Activated CD4-positive, alpha-beta T cell treated with anti-CD3 and anti-CD28 coated beads for 4 hours (primary cell): ENCODE measurements around the gene CPAMD8.

ENCODE experiments used
- DNase-seq, 2 donors: peaks; one replicate each; pipeline ENCODE4 v3.0.0-alpha.2; 2020

Gene CPAMD8

DNA sequence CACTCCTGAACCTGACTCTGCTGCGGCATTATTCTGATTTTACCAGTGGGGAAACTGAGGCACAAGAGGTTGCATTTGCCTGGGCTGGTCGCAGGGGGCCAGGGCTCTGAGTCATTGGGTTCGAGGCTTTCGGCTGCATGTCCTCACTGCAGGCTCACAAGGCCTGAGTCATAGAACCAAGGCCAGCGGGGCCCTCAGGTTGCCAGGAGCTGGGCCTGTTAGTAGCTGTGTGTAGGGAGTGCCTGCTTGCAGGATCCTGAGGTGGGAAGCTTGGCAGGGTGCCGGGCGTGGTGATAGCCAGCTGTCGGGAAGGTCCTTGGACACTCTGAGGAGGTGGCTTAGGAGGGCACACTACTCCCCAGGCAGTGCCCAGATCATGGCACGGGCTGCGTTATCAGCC, 159.4 kb downstream of the CPAMD8 start:
- no peak for DNase-seq

DNA sequence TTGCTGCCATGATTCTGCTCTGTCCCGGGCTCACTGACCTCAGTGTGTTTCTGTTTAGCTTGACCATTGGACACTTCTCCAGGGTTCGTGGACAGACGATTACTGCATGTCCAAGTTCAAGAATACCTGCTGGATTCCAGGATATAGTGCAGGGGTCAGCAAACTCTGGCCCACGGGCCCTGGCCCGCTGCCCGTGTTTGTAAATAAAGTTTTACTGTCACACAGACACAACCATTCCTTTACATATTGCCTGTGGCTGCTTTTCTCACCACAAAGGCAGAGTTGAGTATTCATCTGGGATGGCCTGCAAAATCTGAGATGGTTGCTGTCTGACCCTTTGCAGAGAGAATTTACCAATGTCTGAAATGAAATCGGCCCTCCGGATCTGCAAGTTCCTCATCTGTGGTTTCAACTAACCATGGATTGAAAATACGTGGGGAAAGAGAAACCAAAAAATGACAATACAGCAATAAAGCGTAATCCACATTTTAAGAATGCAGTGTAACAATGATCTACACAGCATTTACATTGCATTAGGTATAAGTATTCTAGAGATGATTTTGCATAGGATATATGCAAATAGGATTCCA, 163.7 kb downstream of the CPAMD8 start:
- DNase-seq = no peak

DNA sequence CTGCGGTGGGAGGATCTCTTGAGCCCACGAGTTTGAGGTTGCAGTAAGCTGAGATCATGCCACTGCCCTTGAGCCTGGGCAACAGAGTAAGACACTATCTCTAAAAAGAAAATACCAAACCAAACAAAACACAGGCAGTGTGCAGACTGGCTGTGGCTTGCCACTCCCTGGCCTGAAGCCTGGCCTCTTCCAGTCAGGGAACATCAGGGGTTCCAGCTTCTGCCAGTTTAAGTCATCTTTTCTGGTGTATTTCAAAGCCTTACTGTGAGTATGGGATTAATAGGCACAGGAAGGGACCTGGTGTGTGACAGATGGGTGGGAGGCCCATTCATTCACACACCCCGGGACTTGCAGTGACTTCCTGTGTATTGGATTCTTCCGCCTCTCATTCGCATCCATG, 164.8 kb downstream of the CPAMD8 start:
- DNase-seq = no peak

DNA sequence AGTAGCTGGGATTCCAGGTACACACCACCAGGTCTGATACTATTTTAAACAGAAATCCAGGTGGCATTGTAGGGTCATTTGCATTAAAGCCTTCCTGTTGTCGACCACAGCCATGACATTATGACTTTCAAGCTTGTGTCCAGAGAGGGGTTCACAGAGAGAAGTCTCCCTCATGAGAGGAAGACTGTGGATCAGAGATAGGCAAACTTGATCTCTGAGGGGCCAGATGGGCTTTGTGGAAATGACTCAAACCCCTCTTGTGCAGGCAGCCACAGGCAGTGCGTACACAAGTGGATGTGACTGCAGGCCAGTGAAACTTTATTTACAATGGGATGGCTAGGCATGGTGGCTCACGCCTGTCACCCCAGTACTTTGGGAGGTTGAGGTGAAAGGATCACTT, 165.6 kb downstream of the CPAMD8 start:
- DNase-seq = no peak

- DNase-seq = no peak
Observed at GRCh38 chr19:16860118-16860517, 166.5 kb downstream of the CPAMD8 start.

DNA sequence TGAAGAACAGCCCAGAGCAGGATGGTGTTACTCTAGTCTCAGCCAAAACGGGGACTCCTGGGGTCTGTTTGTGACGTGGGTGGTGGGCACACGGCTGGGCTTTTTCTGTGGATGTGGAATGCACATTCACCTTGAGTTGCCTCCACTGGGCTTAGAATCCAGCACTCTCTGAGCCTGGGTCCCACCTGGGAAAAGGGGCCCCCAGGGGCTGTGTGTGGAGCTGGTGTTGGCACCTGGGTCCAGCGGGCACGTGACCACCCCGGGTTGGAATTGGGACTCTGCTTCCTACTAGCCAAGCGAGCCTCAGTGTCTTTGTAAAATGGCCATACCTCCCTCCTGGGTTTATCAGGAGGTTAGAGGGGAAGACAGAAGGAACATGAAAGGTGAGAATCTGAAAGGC, 167.0 kb downstream of the CPAMD8 start:
- no peak for DNase-seq

DNA sequence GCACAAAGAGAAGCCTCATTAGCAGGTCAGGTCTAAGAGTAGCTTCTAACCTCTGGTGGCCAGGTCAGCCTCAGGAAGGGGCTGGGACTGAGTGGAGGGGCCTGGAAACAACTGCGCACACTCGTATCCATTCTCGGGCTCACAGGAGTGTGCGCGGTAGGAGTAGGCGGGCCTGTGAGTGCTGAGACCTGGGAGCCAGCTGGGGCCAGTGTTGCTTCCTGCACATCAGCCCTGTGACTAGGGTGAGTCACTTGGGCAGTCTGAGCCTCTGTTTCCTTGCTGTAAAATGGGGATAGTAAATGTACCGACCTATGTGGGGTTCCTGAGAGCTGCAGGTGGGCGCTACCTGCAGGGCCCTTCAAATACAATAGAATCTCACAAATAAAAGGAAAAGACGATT, 170.5 kb downstream of the CPAMD8 start:
- no peak for DNase-seq

DNA sequence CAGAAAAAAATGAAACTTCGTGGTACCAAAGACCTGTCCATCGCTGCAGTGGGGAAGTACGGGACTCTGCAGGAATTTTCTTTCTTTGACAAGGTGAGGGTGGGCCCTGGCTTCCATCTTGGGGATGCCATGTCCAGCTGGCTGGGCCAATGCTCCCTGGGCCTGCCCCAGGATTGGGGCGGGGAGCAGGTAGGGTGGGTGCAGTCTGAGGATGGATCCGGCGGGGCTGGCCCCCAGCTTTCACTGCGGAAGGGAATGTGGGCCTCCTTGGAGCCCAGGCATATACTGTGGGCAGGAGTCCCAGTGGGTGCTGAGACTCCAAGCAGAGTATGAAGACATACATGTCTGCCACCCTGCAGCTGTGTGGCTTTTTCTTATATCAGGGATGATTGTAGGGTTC, 173.5 kb downstream of the CPAMD8 start:
- no peak for DNase-seq

- no peak for DNase-seq
Observed at GRCh38 chr19:16851031-16851712, 175.4 kb downstream of the CPAMD8 start.

- no peak for DNase-seq
Observed at GRCh38 chr19:16850133-16850532, 176.5 kb downstream of the CPAMD8 start.

- DNase-seq = no peak
Observed at GRCh38 chr19:16849168-16849567, 177.4 kb downstream of the CPAMD8 start.

GRCh38 chr19:16847430-16847829, 179.2 kb downstream of the CPAMD8 start:
- DNase-seq = no peak

DNA sequence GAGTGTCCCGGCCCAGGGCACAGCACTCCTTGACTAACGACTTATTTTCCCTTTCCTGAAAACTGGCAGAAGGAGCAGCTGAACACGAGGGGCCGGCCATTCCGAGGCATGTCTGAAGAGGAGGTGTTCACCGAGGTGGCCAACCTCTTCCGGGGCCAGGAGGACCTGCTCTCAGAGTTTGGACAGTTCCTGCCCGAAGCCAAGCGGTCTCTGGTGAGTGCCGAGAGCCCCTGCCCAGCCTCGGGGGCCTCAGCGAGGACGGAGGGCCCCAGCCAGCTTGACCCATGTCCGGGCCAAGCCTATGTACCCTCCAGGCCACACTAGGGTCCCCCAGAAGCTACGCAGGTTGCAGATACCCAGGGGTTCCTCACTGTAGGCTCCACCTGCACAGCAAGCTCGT, 179.7 kb downstream of the CPAMD8 start:
- DNase-seq = no peak
